GM20431 (cell line): Measurements from ENCODE around the gene SAP25.
"Not testable (repeated sequence)": the region's sequence is repeated elsewhere in the genome, so short reads cannot be mapped to it uniquely, and the experiment has no call there.

Experiments used
- in situ Hi-C: fragments of 300-500 bp; cut with MseI, MboI; formaldehyde crosslinking; loops from one replicate; pipeline ENCODE4 v1.15.0; 2020; ENCODE audit warnings: low sequenced_read_pairs; ENCODE audit not compliant: unreplicated experiment

SAP25 gene

GRCh38 chr7:100565133-100565571 lies 8.5 kb downstream of the SAP25 start:
- in situ Hi-C loops = no loop called here

- in situ Hi-C loops = not testable (repeated sequence)
Measured at GRCh38 chr7:100564405-100564804, 9.3 kb downstream of the SAP25 start.

- in situ Hi-C loops = no loop called here
Measured at GRCh38 chr7:100563809-100564400, 9.8 kb downstream of the SAP25 start.

- in situ Hi-C loops = no loop called here
Measured at GRCh38 chr7:100563100-100563564, 10.6 kb downstream of the SAP25 start.

- in situ Hi-C loops = no loop called here
Measured at GRCh38 chr7:100562195-100563099, 11.3 kb downstream of the SAP25 start.

- in situ Hi-C loops = no loop called here
Measured at GRCh38 chr7:100561491-100562194, 12.1 kb downstream of the SAP25 start.

- in situ Hi-C loops = loop anchor here (10.0 kb wide), 1 partner anchor 74 kb away; the partner anchor contains the start of gene NYAP1
Measured at GRCh38 chr7:100559127-100559526, 14.6 kb downstream of the SAP25 start.

- in situ Hi-C loops = loop anchor here (10.0 kb wide), 1 partner anchor 72 kb away; the partner anchor contains the start of gene NYAP1
Measured at GRCh38 chr7:100556541-100556940, 17.2 kb downstream of the SAP25 start.

GRCh38 chr7:100555701-100556100 lies 18.0 kb downstream of the SAP25 start:
- in situ Hi-C loops = loop anchor here (10.0 kb wide), 1 partner anchor 71 kb away; the partner anchor contains the start of gene NYAP1

- in situ Hi-C loops = loop anchor here (10.0 kb wide), 1 partner anchor 68 kb away; the partner anchor contains the start of gene NYAP1
Measured at GRCh38 chr7:100553032-100553431, 20.7 kb downstream of the SAP25 start.

- in situ Hi-C loops = loop anchor here (10.0 kb wide), 1 partner anchor 68 kb away; the partner anchor contains the start of gene NYAP1
Measured at GRCh38 chr7:100552532-100552931, 21.2 kb downstream of the SAP25 start.

GRCh38 chr7:100548446-100548845 lies 25.3 kb downstream of the SAP25 start:
- in situ Hi-C loops = not testable (repeated sequence)

GRCh38 chr7:100547872-100548271 lies 25.8 kb downstream of the SAP25 start:
- in situ Hi-C loops = no loop called here

- in situ Hi-C loops = no loop called here
Measured at GRCh38 chr7:100546926-100547800, 26.5 kb downstream of the SAP25 start.

- in situ Hi-C loops = no loop called here
Measured at GRCh38 chr7:100546129-100546925, 27.4 kb downstream of the SAP25 start.

- in situ Hi-C loops = no loop called here
Measured at GRCh38 chr7:100545360-100546128, 28.2 kb downstream of the SAP25 start.

- in situ Hi-C loops = no loop called here
Measured at GRCh38 chr7:100544967-100545359, 28.7 kb downstream of the SAP25 start.

GRCh38 chr7:100544386-100544785 lies 29.3 kb downstream of the SAP25 start:
- in situ Hi-C loops = no loop called here
